Measurements from ENCODE around the gene FLT3LG. TPM values are rescaled to one million over a fixed set of nuclear protein-coding genes. Genes with fewer than 3 reads are reported as not detected.
A peak's percentile ranks its signal among the peaks of the same experiment; 100 is the strongest.

FLT3LG gene
- total and polyA plus RNA-seq, 9 of the 15 experiments (the other 6 are each of a cell fraction or from before 2014, with no cell fraction given), result 0.31 to 6.4 (median 1.1) TPM

DNA sequence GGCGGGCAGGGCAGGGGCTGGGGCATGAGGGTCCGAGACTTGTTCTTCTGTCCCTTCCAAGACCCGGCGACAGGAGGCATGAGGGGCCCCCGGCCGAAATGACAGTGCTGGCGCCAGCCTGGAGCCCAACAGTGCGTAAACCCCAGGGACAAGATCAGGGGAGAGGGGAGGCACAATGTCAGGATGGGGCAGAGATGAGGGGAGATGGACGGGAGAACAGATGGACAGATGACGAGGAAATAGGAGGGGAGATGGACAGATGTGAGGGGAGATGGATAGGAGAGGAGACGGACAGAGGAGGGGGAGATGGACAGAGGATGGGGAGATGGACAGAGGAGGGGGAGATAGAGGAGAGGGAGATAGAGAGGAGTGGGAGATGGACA lies 518 bp downstream of the FLT3LG start:
- no peak for TF ChIP-seq ESRRB (CRISPR knock-in tag; IDR thresholded peaks at IDR 0.05; ENCODE audit: borderline replicate concordance)
- TF ChIP-seq HLTF (IDR thresholded peaks at IDR 0.05), result 0 out of 2 replicates have a peak, but pooled peaks have one; percentile 23
- TF ChIP-seq, protein P1, sequence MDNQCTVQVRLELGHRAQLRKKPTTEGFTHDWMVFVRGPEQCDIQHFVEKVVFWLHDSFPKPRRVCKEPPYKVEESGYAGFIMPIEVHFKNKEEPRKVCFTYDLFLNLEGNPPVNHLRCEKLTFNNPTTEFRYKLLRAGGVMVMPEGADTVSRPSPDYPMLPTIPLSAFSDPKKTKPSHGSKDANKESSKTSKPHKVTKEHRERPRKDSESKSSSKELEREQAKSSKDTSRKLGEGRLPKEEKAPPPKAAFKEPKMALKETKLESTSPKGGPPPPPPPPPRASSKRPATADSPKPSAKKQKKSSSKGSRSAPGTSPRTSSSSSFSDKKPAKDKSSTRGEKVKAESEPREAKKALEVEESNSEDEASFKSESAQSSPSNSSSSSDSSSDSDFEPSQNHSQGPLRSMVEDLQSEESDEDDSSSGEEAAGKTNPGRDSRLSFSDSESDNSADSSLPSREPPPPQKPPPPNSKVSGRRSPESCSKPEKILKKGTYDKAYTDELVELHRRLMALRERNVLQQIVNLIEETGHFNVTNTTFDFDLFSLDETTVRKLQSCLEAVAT (IDR thresholded peaks at IDR 0.05), result peak; percentile 24 to 52; a peak in 2 of 4 replicates
- peak; percentile 77; the same call in 1 of the 2 replicates for TF ChIP-seq LARP7 (IDR thresholded peaks at IDR 0.05)
- TF ChIP-seq, protein P2, sequence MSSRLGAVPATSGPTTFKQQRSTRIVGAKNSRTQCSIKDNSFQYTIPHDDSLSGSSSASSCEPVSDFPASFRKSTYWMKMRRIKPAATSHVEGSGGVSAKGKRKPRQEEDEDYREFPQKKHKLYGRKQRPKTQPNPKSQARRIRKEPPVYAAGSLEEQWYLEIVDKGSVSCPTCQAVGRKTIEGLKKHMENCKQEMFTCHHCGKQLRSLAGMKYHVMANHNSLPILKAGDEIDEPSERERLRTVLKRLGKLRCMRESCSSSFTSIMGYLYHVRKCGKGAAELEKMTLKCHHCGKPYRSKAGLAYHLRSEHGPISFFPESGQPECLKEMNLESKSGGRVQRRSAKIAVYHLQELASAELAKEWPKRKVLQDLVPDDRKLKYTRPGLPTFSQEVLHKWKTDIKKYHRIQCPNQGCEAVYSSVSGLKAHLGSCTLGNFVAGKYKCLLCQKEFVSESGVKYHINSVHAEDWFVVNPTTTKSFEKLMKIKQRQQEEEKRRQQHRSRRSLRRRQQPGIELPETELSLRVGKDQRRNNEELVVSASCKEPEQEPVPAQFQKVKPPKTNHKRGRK (tag; IDR thresholded peaks at IDR 0.05), result 0 out of 2 replicates have a peak, but pooled peaks have one; percentile 10
- no peak for TF ChIP-seq POLR2H (tag; IDR thresholded peaks at IDR 0.05; ENCODE audit: low read depth)
- TF ChIP-seq OTX1 (CRISPR knock-in tag; IDR thresholded peaks at IDR 0.05), result peak; percentile 71; the same call in 1 of the 2 replicates
- TF ChIP-seq, protein P3, sequence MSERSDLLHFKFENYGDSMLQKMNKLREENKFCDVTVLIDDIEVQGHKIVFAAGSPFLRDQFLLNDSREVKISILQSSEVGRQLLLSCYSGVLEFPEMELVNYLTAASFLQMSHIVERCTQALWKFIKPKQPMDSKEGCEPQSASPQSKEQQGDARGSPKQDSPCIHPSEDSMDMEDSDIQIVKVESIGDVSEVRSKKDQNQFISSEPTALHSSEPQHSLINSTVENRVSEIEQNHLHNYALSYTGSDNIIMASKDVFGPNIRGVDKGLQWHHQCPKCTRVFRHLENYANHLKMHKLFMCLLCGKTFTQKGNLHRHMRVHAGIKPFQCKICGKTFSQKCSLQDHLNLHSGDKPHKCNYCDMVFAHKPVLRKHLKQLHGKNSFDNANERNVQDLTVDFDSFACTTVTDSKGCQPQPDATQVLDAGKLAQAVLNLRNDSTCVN (CRISPR knock-in tag; IDR thresholded peaks at IDR 0.05), result 0 out of 2 replicates have a peak, but pooled peaks have one; percentile 23
- TF ChIP-seq ELF4 (CRISPR knock-in tag; IDR thresholded peaks at IDR 0.05), result 0 out of 2 replicates have a peak, but pooled peaks have one; percentile 6
- Histone ChIP-seq H3K9me3 (replicated peaks; ENCODE audit: control insufficient read depth, insufficient read depth, low read depth, low read length) (no peaks in the 10 kb centered on the region), H4K20me1 (replicated peaks; ENCODE audit: control insufficient read depth, insufficient read depth, low read length) (no peaks in the 10 kb centered on the region), H3K27me3 (ENCODE audit: control insufficient read depth in 2 of 2, insufficient read depth in 2 of 2, low read length in 2 of 2) (no peaks in the 10 kb centered on the region), H3K4me2 (ENCODE audit: insufficient read depth, low read length) (peak overlapping the region; percentile 73), H3K36me3 (ENCODE audit: control insufficient read depth, insufficient read depth, low read length) (peaks cover 12% of the 10 kb centered on the region; the same call in 1 of the 3 replicates), H3K79me2 (ENCODE audit: control insufficient read depth, insufficient read depth, low read length) (no peaks in the 10 kb centered on the region), H3K4me1 (replicated peaks in 1 of 2; ENCODE audit: control insufficient read depth in 2 of 2, insufficient read depth in 2 of 2, low read length in 2 of 2) (peaks cover 11 to 50% of the 10 kb centered on the region in 2 experiments), H3K27ac (ENCODE audit: extremely low read depth, low read depth, low read length) (no peak overlapping the region), H3K9me1 (ENCODE audit: control insufficient read depth, insufficient read depth, low read length) (no peaks in the 10 kb centered on the region), H3K9ac (ENCODE audit: insufficient read depth in 1 of 2, low read depth in 2 of 2, low read length in 2 of 2) (peak overlapping the region; percentile 53 to 94; a peak in 3 of 4 replicates), H3K4me3 (peak overlapping the region; percentile 56), H2AFZ (ENCODE audit: low read depth, low read length) (peak overlapping the region; percentile 94)
- BruUV-seq (replicated peaks), result no TSS peak
- POLR2A ChIA-PET, result no interaction called here
- no peak for FAIRE-seq
- no peak for DNase-seq (ENCODE audit: extremely low read depth in 1 of 4, low spot score in 3 of 4)
- WGBS (ENCODE audit: insufficient coverage, low coverage, missing lambda C conversion rate), result 8% methylated on average over 4 of the region's 11 CpGs
- no peak for ATAC-seq
- in situ Hi-C loops (cut with MboI), result no loop called here
- CTCF ChIA-PET (ENCODE audit: low intra/inter-chr PET ratio), result interaction anchor here (0.8 to 1.3 kb wide), 3 partner anchors 28 to 204 kb away, joined by 3 to 5 read pairs (median 3); no protein-coding TSS in a partner anchor
- intact Hi-C loops (cut with micrococcal nuclease), result loop anchor here (1.0 kb wide), 1 partner anchor 29 kb away; no protein-coding TSS in a partner anchor
